DND-41 (cell line): ENCODE data around the gene HCN1.

ENCODE experiments used
- CTCF ChIP-seq: IDR thresholded peaks from 2 replicates; pipeline ENCODE4 v1.5.1; 2012; ENCODE audit warnings: borderline replicate concordance, low read length, moderate library complexity, mild to moderate bottlenecking; ENCODE audit not compliant: poor library complexity, severe bottlenecking; ENCODE audit errors: extremely low read depth
- EZH2 ChIP-seq: IDR thresholded peaks from 3 replicates; pipeline ENCODE4 v1.6.1; 2012; ENCODE audit warnings: borderline replicate concordance, low read depth, mild to moderate bottlenecking, moderate library complexity, low read length, inconsistent platforms; ENCODE audit not compliant: severe bottlenecking

GRCh38 chr5:45697201-45697600 lies 1.0 kb upstream of the HCN1 start:
- TF ChIP-seq CTCF (no peak), EZH2 (no peak)
